ENCODE results near the gene ALCAM. TPM values are rescaled to one million over a fixed set of nuclear protein-coding genes. Genes with fewer than 3 reads are reported as not detected.

The ALCAM gene
- total RNA-seq, 2 donors from 2014 or later: 32.2 to 91.2 TPM

DNA sequence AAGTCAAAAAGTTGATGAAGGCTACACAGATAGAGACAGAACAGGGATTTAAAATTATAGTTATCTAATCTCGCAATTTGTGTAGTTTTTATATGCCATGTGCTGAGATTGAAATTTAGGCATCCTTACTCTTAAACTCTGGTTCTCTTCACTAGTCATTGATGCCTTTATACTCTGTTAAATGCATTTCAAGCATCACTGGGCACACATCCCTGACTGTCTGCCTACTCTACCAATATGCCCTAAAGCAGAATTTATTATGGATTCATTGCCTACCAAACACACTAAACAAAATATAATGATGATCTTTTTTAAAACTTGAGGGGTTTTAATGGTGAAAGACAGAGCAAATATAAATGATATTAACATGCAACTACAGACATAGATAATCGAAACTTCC lies 10.3 kb upstream of the ALCAM start:
- H3K4me3 ChIP-seq: no peak overlapping the region
- H3K9me3 ChIP-seq: no peaks in the 10 kb centered on the region
- H3K27ac ChIP-seq: no peak overlapping the region
- TF ChIP-seq POLR2A (IDR thresholded peaks at IDR 0.05) (no peak), CTCF (IDR thresholded peaks at IDR 0.05) (no peak), POLR2AphosphoS5 (IDR thresholded peaks at IDR 0.05) (no peak)
- H3K27me3 ChIP-seq (replicated peaks; ENCODE audit: insufficient read depth): no peaks in the 10 kb centered on the region
- intact Hi-C loops (cut with DNase I): no loop called here
- H3K4me1 ChIP-seq (replicated peaks): no peaks in the 10 kb centered on the region
- H3K36me3 ChIP-seq: no peaks in the 10 kb centered on the region
- 94% methylated on average over 2 of the region's 2 CpGs for WGBS
- DNase-seq (ENCODE audit: low spot score): no peak

DNA sequence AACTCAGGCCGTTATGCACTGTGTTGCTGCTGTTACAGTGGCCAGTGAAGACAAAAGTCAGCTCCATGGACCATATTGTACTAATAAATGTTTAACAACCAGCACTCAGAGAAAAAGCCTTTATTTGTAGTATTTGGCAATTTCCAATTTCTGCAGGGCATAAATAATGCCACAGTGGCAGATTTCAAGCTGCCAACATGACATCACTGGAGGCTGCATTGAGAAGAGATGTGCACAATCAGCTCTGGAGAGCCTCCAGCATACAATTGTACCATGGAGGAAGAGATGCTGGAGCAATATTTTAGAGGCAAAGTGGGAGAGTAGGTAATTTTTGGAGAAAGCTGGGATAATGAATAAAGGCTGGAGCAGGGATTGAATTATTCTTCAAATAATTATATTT lies 9.7 kb upstream of the ALCAM start:
- no peak for DNase-seq (ENCODE audit: low spot score)
- H3K4me3 ChIP-seq: no peak overlapping the region
- intact Hi-C loops (cut with DNase I): no loop called here
- no peak overlapping the region for H3K27ac ChIP-seq
- no peaks in the 10 kb centered on the region for H3K9me3 ChIP-seq
- no peaks in the 10 kb centered on the region for H3K27me3 ChIP-seq (replicated peaks; ENCODE audit: insufficient read depth)
- 52% methylated on average over 1 of the region's 1 CpG for WGBS
- no peaks in the 10 kb centered on the region for H3K4me1 ChIP-seq (replicated peaks)
- no peaks in the 10 kb centered on the region for H3K36me3 ChIP-seq
- TF ChIP-seq POLR2A (IDR thresholded peaks at IDR 0.05) (no peak), CTCF (IDR thresholded peaks at IDR 0.05) (no peak), POLR2AphosphoS5 (IDR thresholded peaks at IDR 0.05) (no peak)

DNA sequence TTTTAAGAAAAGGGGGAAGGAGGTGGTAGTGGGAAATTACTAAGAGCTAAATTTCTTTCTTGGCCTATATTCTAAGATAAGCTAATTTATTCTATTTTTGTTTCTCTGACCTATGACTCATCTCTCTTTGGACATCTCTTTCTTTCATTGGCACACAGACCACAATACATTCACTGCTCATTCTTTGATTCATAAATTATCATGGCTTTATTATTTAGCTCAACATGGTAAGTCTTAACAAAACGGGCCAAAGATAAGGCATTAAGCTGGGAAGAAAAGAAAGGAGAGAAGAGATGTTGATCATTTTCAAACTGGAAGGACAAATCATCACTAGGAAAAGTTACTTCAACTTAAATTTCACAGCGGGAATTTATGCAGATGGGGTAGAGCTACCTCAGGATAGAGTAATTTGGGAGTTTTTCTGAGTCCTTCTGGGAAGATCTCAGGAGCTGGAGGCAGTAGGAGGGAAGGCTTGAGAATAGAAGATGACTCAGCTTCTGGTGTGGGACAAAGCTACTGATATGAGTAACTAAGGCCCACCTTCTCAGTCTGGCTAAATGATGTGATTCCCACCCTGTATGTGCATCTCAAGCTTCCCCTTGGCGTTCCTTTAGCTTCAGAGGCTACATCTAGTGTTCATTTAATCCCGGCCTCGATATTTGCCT lies 7.5 kb upstream of the ALCAM start:
- H3K4me1 ChIP-seq (replicated peaks): no peaks in the 10 kb centered on the region
- no peak overlapping the region for H3K27ac ChIP-seq
- TF ChIP-seq POLR2AphosphoS5 (IDR thresholded peaks at IDR 0.05): no peak
- H3K4me3 ChIP-seq: no peak overlapping the region
- H3K9me3 ChIP-seq: no peaks in the 10 kb centered on the region
- no peak for DNase-seq (ENCODE audit: low spot score)
- no peaks in the 10 kb centered on the region for H3K27me3 ChIP-seq (replicated peaks; ENCODE audit: insufficient read depth)
- intact Hi-C loops (cut with DNase I): no loop called here
- H3K36me3 ChIP-seq: no peaks in the 10 kb centered on the region
- 91% methylated on average over 5 of the region's 5 CpGs for WGBS

GRCh38 chr3:105360003-105360402 lies 6.7 kb upstream of the ALCAM start:
- intact Hi-C loops (cut with DNase I): no loop called here
- TF ChIP-seq POLR2A (IDR thresholded peaks at IDR 0.05) (no peak), POLR2AphosphoS5 (IDR thresholded peaks at IDR 0.05) (no peak), CTCF (IDR thresholded peaks at IDR 0.05) (no peak)
- Histone ChIP-seq H3K9me3 (no peaks in the 10 kb centered on the region), H3K27ac (no peak overlapping the region), H3K27me3 (replicated peaks; ENCODE audit: insufficient read depth) (no peaks in the 10 kb centered on the region), H3K36me3 (no peaks in the 10 kb centered on the region), H3K4me1 (replicated peaks) (no peaks in the 10 kb centered on the region), H3K4me3 (no peak overlapping the region)
- 90% methylated on average over 2 of the region's 2 CpGs for WGBS
- no peak for DNase-seq (ENCODE audit: low spot score)

DNA sequence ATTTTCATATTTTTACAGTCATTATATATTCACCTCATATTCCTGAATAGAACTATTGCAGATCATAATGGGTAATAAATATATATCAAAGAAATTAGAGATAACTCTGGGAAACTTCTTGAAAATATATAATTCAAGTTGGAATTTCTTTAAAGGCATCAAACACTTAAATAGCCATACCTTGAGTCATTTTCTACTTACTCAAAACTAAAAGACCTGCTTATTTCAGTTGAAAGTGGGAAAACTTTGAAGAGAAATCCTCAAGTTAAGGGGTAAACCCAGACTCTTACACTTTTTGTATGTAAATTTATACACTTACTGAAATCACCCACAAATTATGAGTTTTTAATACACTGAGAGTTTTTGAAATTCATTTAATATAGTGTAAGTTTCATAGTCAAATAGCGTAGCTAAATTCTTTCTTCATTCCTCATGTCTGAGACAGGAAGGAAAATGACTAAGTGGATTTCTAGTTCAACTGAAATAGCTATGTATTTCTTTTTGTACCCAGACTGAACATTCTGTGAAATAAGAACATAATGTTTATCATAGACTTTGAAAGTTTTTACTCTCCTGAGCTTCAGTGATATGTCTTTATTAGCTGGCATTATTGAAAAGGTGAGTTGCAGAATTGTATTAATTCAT lies 4.6 kb upstream of the ALCAM start:
- TF ChIP-seq POLR2A (IDR thresholded peaks at IDR 0.05) (no peak), POLR2AphosphoS5 (IDR thresholded peaks at IDR 0.05) (no peak), CTCF (IDR thresholded peaks at IDR 0.05) (no peak)
- 90% methylated on average over 1 of the region's 1 CpG for WGBS
- no peaks in the 10 kb centered on the region for H3K27me3 ChIP-seq (replicated peaks; ENCODE audit: insufficient read depth)
- no peaks in the 10 kb centered on the region for H3K9me3 ChIP-seq
- DNase-seq (ENCODE audit: low spot score): no peak
- no peak overlapping the region for H3K4me3 ChIP-seq
- no peaks in the 10 kb centered on the region for H3K36me3 ChIP-seq
- intact Hi-C loops (cut with DNase I): no loop called here
- H3K27ac ChIP-seq: no peak overlapping the region
- no peaks in the 10 kb centered on the region for H3K4me1 ChIP-seq (replicated peaks)
